HG03066 (cell line): Measurements from ENCODE around the gene GCKR.
"Not testable (repeated sequence)": the region's sequence is repeated elsewhere in the genome, so short reads cannot be mapped to it uniquely, and the experiment has no call there.

Source experiments
- ATAC-seq: cut with Tn5 transposase; IDR thresholded peaks from one replicate; pipeline ENCODE4 v1.9.1; 2021; ENCODE audit warnings: low read depth; ENCODE audit not compliant: unreplicated experiment

Gene GCKR

DNA sequence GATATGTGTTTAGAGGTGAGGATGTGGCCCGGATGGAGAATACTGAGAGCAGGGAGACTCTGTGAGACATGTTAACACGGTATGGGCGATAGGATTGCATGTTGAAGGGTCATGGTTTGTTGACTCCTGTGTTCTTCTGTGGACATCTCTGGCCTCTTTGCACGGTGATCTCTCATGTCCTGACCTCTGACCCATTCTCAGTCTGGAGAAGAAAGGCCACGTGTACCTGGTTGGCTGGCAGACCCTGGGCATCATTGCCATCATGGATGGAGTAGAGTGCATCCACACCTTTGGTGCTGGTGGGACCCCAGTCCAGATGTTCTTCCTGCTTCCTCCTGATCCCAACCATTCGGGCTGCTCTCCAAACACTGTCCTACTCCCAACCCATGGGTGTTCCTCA is 9.9 kb downstream of the GCKR start:
- ATAC-seq, result no peak

DNA sequence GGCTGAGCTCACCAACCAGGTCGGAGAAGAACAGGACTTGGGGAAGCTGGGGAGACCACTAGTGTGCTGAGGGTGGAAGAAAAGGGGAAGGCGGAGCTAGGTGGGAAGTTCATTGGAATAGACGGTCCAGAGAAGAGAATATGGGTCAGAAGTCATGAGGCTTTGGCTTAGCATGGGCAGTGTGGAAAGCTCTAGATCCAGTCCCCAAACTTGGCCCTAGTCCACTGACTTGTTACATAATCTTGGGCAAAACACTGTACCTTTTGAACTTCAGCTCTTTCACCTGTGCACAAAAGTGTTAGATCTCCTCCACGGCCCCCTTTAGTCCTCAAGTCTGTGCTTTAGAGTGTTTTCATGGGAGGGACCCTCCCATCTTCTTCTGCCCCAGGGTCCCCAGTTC is 10.7 kb downstream of the GCKR start:
- no peak for ATAC-seq

DNA sequence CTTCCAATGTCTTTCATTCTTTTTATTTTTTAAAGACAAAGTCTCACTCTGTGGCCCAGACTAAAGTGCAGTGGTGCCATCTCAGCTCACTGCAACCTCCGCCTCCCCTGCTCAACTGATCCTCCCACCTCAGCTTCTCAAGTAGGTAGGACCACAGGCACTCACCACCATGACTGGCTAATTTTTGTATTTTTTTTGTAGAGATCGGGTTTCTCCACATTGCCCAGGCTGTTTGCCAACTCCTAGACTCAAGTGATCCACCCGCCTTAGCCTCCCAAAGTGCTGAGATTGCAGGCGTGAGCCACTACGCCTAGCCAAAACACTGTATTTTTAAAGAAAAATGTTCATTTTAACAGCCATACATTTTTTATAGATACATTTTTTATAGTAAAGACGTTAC is 12.7 kb downstream of the GCKR start:
- ATAC-seq, result no peak

DNA sequence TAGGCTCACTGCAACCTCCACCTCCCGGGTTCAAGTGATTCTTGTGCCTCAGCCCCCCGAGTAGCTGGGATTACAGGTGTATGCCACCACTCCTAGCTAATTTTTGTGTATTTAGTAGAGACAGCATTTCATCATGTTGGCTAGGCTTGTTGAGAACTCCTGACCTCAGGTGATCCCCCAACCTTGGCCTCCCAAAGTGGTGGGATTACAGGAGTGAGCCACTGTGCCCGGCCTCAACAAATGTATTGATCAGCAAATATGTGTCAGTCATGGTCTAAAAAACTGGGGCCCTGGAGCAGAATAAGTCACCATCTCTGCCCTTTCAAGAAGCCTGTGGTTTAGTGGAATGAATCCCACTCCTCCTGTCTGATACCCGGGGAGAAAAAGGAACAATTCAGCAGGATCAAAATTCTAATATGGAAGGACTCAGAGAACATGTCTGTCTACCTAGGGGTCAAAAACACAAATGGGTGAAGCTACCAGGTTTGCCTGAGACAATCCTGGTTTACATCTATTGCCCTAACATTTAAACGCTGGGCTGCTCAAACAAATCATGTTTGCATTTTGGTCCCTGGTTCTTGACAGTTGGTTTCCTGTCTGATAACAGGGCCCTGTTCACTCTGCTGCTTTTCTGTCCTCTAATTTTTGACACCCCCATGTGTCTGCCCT is 21.6 kb downstream of the GCKR start:
- no peak for ATAC-seq

DNA sequence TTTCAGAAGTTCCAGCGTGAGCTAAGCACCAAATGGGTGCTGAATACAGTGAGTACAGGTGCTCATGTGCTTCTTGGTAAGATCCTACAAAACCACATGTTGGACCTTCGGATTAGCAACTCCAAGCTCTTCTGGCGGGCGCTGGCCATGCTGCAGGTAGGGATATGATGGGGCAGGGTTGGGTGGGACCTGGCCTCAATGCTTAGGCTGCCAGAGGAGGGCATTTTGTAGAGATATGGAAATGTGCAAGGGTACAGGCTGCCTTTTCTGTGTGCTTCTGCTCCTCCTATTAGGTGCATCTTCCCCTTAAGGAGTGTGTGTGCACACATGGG is 22.1 kb downstream of the GCKR start:
- ATAC-seq, result no peak

DNA sequence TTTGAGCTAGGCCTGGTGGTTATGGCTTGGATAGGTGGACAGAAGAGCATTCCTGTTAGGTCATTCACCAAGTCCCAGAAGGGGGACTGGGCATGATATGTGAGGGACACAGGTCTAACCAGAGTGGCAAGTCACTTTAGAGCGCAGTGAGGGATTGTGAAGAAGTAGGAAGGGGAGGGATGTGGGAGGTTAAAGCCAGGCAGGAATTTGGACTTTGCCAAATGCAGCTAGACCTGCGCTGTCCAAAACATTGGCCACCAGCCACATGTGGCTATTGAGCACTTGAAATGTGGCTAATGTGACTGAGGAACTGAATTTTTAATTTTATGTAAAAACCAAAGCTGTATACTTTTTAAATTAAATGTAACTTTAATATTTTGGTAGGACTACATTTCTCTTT is 23.7 kb downstream of the GCKR start:
- no peak for ATAC-seq

DNA sequence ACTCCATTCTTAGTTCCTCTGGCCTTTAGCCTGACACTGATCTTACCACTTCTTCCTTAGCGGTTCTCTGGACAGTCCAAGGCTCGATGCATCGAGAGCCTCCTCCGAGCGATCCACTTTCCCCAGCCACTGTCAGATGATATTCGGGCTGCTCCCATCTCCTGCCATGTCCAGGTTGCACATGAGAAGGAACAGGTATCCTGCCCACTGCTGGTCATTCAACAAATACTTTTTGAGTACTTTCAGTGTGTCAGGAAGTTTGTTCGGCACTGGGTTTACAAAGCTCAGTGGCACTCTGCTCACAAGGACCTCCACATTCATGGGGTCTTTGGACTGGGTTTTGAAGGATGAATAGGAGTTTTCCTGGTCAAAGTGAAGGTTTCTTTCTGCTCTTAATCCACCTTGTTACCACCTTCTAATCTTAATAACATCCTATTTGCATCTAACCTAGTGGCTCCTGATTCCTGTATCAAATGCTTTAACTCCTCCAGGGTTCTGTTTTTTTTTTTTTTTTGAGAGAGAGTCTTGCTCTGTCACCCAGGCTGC is 25.8 kb downstream of the GCKR start:
- ATAC-seq, result no peak

DNA sequence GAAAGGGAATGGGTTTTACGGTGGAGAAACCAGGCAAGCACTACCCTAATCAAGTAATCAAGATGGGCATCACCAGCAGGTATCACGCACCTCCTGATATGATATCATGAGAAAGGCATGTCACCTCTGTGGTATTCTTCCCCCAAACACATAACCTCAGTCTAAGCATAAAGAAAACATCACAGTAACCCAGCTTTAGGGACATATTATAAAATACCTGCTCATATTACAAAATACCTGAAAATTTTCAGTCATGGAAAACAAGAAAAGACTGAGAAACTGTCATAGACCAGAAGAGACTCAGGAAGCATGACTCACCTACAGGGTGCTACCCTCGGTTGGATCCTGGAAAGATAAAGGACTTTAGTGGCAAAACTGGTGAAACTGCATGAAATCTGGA is 30.5 kb downstream of the GCKR start:
- no peak for ATAC-seq

DNA sequence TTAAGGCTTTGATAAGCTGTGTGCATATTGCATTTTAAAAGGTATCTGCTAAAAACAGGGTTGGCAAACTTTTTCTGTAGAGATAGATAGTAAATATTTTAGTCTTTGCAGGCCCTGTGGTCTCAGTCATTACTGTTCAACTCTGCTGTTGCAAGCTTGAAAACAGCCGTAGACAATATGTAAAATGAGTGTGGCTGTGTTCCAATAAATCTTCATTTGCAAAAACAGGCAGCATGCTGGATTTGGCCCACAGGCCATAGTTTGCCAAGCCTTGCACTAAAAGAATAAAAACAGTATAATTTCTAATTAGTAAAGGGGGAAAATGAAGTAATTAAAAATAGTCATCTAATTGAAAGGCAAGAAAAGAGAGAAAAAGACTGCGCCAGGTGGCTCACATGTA is 35.3 kb downstream of the GCKR start:
- no peak for ATAC-seq

DNA sequence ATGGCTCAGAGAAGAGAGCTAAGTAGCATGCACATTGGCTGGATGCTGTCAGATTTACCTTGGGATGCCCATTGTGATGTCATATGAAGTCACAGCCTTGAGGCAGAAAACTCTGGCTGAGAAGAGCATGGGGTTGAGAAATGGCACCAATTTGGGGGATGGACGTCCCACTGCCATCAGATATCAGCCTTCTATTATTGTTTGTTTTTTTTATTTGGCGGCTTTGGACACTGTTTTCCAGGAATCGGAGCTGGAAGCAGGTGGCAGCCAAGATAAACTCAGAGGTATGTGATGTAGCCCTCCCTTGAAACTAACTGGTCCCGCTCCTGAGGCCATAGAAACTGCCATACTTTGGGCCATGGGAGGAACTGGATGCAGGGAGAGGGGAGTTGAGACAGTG is 40.6 kb downstream of the GCKR start:
- no peak for ATAC-seq

DNA sequence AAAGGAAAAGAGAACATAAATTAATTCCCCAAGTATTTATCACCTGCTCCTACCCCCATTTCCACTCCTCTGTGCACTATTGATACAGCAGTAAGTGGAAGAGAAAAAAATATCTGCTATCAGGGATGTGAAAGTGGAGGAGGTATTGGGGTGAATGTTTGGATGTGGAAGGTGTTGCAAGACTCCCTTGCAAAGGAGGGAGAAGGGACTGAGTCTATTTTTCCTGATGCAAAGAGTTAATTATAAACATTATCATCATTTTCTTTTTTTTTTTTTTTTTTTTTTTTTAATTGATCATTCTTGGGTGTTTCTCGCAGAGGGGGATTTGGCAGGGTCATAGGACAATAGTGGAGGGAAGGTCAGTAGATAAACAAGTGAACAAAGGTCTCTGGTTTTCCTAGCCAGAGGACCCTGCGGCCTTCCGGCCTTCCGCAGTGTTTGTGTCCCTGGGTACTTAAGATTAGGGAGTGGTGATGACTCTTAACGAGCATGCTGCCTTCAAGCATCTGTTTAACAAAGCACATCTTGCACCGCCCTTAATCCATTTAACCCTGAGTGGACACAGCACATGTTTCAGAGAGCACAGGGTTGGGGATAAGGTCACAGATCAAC is 42.3 kb downstream of the GCKR start:
- not testable (repeated sequence) for ATAC-seq

DNA sequence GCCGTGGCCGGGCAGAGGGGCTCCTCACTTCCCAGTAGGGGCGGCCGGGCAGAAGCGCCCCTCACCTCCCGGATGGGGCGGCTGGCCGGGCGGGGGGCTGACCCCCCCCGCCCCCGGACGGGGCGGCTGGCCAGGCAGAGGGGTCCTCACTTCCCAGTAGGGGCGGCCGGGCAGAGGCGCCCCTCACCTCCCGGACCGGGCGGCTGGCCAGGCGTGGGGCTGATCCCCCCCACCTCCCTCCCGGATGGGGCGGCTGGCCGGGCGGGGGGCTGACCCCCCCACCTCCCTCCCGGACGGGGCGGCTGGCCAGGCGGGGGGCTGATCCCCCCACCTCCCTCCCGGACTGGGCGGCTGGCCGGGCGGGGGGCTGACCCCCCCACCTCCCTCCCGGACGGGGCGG is 43.0 kb downstream of the GCKR start:
- not testable (repeated sequence) for ATAC-seq

DNA sequence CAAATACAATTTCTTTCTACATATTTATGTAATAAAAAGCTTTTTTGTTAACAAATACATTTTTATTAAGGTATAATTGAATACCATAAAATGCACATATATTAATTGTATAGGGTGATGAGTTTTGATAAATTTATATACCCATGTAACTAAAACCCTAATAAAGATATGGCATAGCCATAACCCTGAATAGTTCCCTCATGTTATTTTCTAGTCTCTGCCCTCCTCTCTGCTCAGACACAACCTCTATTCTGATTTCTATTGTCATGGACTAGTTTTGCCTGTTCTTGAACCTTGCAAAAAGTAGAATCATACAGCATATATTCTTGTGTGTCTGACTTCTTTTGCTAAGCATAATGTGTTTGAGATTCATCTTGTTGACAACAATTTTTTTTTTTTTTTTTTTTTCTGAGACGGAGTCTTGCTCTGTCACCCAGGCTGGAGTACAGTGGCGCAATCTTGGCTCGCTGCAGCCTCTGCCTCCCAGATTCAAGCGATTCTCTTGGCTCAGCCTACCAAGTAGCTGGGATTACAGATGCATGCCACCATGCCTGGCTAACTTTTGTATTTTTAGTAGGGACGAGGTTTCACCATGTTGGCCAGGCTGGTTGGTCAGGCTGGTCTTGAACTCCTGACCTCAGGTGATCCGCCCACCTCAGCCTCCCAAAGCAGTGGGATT is 47.6 kb downstream of the GCKR start:
- no peak for ATAC-seq

DNA sequence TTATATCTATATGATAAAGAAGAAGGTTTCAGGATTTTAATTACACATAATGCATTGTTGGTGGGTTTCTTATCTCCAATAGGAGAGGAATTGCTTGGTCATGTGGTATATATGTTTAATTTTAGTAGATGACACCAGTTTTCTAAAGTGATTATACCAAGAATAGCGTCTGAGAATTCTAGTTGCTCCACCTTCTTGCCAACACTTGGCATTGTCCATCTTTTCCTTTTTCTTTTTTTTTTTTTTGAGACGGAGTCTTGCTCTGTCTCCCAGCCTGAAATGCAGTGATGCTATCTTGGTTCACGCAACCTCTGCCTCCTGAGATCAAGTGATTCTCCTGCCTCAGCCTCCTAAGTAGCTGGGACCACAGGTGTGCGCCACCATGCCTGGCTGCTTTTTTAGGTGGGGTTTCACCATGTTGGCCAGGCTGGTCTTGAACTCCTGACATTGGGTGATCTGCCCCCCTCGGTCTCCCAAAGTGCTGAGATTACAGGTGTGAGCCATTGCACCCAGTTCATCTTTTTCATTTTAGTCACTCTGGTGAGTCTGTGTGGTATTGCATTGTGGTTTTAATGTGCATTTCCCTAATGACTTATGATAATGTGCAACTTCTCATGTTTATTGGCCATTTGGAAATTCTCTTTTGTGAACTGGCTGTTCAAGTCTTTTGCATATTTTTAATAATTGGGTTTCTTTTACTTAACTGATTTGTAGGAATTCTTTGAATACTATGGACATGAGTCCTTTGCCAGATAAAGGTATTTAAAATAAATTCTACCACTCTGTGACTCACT is 48.9 kb downstream of the GCKR start:
- ATAC-seq, result no peak

DNA sequence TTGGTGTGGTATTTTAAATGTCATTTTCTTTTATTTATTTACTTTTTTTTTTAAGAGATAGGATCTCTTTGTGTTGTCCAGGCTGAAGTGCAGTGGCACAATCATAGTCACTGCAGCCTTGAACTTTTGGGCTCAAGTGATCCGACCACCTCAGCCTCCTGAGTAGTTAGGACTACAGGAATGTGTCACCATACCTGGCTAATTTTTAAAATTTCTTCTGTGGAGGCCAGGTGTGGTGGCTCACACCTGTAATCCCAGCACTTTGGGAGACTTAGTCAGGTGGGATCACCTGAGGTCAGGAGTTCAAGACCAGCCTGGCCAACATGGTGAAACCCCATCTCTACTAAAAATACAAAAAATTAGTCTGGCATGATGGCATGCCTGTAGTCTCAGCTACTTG is 52.7 kb downstream of the GCKR start:
- no peak for ATAC-seq

DNA sequence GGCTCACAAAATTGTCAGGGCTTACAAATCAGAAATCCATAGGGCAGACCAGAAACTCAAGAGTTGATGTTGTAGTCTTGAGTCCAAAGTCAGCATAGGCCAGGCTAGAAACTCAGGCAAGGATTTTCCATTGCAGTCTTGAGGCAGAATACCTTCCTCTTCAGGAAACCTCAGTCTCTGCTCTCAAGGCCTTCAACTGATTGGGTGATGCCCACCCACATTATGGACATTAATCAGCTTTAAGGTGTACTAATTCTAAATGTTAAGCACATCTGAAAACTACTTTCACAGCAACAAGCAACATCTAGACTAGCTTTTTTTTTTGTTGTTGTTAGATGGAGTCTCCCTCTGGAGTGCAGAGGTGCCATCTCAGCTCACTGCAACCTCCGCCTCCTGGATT is 54.9 kb downstream of the GCKR start:
- ATAC-seq, result no peak

DNA sequence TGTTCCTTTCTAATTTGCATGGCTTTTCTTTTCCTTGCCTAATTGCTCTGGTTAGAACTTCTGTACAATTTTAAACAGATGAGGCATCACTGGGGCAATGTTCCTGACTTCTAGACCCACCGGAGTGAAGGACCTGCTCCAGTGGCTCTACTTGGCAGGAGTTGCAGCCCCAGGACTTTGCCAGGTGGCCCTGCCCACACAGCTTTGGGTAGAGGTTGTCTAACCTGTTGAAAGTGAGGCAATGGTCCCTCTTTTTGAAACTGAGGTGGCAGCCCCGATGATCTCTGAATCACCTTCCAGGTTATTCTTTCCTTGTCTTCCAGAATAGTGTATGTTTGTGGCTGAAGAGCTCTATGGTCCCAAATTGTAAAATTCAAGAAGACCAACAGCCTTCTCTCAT is 56.3 kb downstream of the GCKR start:
- ATAC-seq, result no peak

DNA sequence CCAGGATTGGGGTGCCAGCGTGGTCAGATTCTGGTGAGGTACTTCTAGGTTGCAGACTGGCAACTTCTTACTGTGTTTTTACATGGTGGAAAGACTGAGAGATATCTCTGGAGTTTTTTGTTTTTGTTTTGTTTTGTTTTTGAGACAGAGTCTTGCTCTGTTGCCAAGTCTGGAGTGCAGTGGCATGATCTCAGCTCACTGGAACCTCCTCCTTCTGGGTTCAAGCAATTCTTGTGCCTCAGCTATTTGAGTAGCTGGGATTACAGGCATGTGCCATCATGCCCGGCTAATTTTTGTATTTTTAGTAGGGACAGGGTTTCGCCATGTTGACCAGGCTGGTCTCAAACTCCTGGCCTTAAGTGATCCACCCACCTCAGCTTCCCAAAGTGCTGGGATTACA is 57.8 kb downstream of the GCKR start:
- not testable (repeated sequence) for ATAC-seq

DNA sequence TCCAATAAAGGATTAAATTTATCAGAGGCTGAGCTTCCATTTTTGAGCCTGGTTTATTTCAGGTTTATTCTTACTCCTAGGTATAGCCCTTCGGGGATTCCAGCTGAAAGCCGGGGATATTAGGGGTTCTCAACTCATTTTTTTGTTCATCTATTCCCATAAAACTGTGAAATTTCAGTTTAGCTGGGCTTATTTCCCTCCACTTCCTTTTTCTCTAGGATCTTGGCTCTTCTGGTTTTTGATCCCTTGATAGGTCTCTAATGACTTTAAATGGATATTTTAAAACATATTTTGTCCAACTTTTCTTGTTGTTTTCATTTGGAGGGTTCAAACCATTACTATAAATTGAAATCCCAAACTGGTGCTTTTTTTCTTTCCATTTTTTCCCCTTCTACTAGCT is 62.6 kb downstream of the GCKR start:
- ATAC-seq, result no peak

DNA sequence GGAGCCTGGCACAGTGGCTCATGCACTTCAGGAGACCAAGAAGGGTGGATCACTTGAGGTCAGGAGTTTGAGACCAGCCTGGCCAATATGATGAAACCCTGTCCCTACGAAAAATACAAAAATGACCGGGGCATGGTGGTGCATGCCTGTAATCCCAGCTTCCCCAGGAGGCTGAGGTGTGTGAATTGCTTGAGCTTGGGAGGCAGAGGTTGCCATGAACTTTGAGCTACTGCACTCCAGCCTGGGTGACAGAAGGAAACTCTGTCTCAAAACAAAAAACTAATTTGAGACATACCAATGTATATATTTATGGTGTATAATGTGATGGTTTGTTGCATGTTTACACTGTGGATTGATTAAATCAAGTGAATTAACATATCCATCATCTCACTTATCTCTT is 64.4 kb downstream of the GCKR start:
- no peak for ATAC-seq

DNA sequence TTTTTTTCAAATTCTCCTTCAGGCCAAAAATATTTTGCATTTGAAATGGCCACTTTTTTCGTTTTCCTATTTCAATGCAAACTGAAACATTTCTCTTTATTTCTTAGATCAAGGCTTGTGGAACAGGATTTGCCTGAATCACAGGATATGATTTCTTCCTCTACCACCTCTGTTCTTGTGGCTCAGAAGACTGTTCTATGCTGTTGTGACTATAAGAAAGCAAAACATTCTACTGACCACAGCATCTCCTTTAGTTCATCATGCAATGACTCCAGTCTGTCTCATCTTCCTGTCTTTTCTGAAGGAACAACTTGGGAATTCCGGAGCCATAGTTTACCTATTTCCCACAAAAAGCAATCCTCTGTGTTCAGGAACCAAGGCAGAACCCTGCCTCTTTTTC is 70.0 kb downstream of the GCKR start:
- no peak for ATAC-seq
